Measurements from ENCODE around the gene NOX5. TPM values are rescaled to one million over a fixed set of nuclear protein-coding genes. Genes with fewer than 3 reads are reported as not detected.
A peak's percentile ranks its signal among the peaks of the same experiment; 100 is the strongest.

The NOX5 gene
- total and polyA plus RNA-seq, 2 donors (not counting 1 experiment from before 2014, with no cell fraction given), result 0.25 to 0.33 TPM

DNA sequence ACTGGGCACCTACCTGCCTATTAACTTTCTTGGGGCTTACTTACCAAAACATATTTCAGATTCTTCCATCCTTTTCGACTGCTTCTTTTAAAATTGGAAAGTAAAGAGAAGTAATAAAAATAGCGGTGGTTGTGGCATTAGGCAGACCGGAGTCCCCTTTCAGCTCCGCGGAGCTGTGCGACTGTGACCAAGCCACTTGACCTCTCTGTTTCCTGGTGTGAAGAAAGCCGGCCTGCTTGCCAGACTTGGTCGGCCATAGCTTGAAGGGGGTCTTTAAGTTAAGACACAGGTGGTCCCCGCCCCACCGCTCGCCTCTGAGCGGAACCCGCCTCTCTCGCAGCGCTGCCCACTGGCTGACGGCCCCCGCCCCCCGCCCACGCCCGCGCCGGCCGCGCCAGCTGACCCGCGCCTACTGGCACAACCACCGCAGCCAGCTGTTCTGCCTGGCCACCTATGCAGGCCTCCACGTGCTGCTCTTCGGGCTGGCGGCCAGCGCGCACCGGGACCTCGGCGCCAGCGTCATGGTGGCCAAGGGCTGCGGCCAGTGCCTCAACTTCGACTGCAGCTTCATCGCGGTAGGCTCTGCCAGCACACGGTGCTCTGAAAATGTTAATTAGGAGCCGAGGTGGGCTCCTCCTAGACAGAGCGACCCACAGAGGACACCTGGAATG lies 18.3 kb downstream of the NOX5 start:
- Histone ChIP-seq H3K4me3 (replicated peaks in 1 of 4; ENCODE audit: control extremely low read depth in 1 of 4, insufficient read depth in 1 of 4, low read depth in 3 of 4, low read length in 4 of 4) (no peak overlapping the region), H3K9me3 (ENCODE audit: control insufficient read depth, insufficient read depth, low read depth, low read length) (no peaks in the 10 kb centered on the region), H2AFZ (ENCODE audit: low read length) (no peak overlapping the region), H3K36me3 (ENCODE audit: control insufficient read depth, insufficient read depth, low read length) (no peaks in the 10 kb centered on the region), H3K4me1 (ENCODE audit: control insufficient read depth, extremely low read depth, insufficient read depth, low read length) (no peaks in the 10 kb centered on the region), H3K27me3 (ENCODE audit: control insufficient read depth, insufficient read depth, low read length) (no peaks in the 10 kb centered on the region), H3K27ac (ENCODE audit: insufficient read depth, low read length) (no peak overlapping the region), H4K20me1 (ENCODE audit: control insufficient read depth, extremely low read depth, insufficient read depth, low read length) (no peaks in the 10 kb centered on the region), H3K79me2 (ENCODE audit: control insufficient read depth, insufficient read depth, low read length) (no peaks in the 10 kb centered on the region), H3K9ac (ENCODE audit: insufficient read depth, low read length) (no peak overlapping the region), H3K4me2 (ENCODE audit: extremely low read depth, insufficient read depth, low read length) (no peak overlapping the region)
- TF ChIP-seq, protein P1, sequence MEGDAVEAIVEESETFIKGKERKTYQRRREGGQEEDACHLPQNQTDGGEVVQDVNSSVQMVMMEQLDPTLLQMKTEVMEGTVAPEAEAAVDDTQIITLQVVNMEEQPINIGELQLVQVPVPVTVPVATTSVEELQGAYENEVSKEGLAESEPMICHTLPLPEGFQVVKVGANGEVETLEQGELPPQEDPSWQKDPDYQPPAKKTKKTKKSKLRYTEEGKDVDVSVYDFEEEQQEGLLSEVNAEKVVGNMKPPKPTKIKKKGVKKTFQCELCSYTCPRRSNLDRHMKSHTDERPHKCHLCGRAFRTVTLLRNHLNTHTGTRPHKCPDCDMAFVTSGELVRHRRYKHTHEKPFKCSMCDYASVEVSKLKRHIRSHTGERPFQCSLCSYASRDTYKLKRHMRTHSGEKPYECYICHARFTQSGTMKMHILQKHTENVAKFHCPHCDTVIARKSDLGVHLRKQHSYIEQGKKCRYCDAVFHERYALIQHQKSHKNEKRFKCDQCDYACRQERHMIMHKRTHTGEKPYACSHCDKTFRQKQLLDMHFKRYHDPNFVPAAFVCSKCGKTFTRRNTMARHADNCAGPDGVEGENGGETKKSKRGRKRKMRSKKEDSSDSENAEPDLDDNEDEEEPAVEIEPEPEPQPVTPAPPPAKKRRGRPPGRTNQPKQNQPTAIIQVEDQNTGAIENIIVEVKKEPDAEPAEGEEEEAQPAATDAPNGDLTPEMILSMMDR (conservative IDR thresholded peaks at IDR 0.05 in 1 of 2, IDR thresholded peaks at IDR 0.05 in 1 of 2; ENCODE audit: low read depth in 1 of 2, low read length in 2 of 2), result no peak
- no peak for TF ChIP-seq EZH2 (IDR thresholded peaks at IDR 0.05; ENCODE audit: low read length, missing control alignments)
- DNase-seq (ENCODE audit: low read depth in 2 of 2), result no peak

DNA sequence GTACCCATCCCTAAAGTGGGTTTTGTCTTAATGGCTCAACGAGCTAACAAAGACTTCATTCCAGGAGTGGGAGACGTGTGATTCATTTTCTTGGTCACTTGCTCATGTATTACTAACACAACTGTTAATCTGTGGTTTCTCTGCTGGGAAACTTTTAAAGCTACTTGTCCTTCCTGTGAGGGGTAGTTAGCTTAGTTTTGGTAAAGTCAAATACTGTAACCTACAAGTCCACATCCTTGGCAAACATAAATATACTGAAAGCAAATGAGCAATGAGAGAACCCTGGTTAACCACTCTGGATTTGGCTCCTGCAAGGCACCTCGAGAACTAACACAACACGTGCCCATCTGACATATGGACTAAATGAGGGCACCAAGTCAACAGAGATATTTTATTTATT lies 19.9 kb downstream of the NOX5 start:
- DNase-seq (ENCODE audit: low read depth in 2 of 2), result peak; percentile 52 to 97

DNA sequence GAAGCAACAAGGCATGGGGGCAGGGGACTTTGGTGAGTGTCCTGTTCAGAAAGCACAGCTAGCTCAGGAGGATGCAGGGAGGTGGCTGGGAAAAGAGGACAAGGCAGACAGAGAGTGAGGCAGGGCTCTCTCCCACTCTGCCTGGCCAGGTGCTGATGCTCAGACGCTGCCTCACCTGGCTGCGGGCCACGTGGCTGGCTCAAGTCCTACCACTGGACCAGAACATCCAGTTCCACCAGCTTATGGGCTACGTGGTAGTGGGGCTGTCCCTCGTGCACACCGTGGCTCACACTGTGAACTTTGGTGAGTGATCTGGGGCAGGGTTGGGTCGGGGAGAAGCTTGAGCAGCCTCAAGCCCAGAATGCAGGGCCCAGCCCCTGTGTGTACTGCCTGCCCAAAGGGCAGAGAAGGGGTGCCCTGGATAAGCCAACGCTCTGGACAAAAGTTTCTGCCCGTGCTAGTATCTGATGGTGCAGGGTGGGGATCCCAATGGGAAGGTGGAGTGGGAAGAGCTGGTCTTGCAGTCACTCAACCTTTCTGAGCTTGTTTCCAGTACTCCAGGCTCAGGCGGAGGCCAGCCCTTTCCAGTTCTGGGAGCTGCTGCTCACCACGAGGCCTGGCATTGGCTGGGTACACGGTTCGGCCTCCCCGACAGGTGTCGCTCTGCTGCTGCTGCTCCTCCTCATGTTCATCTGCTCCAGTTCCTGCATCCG lies 20.9 kb downstream of the NOX5 start:
- no peak overlapping the region for H3K4me2 ChIP-seq (ENCODE audit: extremely low read depth, insufficient read depth, low read length)
- DNase-seq (ENCODE audit: low read depth in 2 of 2), result no peak
- no peaks in the 10 kb centered on the region for H3K36me3 ChIP-seq (ENCODE audit: control insufficient read depth, insufficient read depth, low read length)
- no peaks in the 10 kb centered on the region for H4K20me1 ChIP-seq (ENCODE audit: control insufficient read depth, extremely low read depth, insufficient read depth, low read length)
- H3K27me3 ChIP-seq (ENCODE audit: control insufficient read depth, insufficient read depth, low read length), result peaks cover 8% of the 10 kb centered on the region
- no peaks in the 10 kb centered on the region for H3K9me3 ChIP-seq (ENCODE audit: control insufficient read depth, insufficient read depth, low read depth, low read length)
- H3K4me1 ChIP-seq (ENCODE audit: control insufficient read depth, extremely low read depth, insufficient read depth, low read length), result no peaks in the 10 kb centered on the region
- TF ChIP-seq, protein P1 (conservative IDR thresholded peaks at IDR 0.05 in 1 of 2, IDR thresholded peaks at IDR 0.05 in 1 of 2; ENCODE audit: low read depth in 1 of 2, low read length in 2 of 2), result peak in 1 of 2 donors; percentile 33
- no peak for TF ChIP-seq EZH2 (IDR thresholded peaks at IDR 0.05; ENCODE audit: low read length, missing control alignments)
- H3K27ac ChIP-seq (ENCODE audit: insufficient read depth, low read length), result no peak overlapping the region
- no peak overlapping the region for H3K4me3 ChIP-seq (replicated peaks in 1 of 4; ENCODE audit: control extremely low read depth in 1 of 4, insufficient read depth in 1 of 4, low read depth in 3 of 4, low read length in 4 of 4)
- no peak overlapping the region for H3K9ac ChIP-seq (ENCODE audit: insufficient read depth, low read length)
- no peaks in the 10 kb centered on the region for H3K79me2 ChIP-seq (ENCODE audit: control insufficient read depth, insufficient read depth, low read length)
- H2AFZ ChIP-seq (ENCODE audit: low read length), result no peak overlapping the region

More for the DNA sequence above, 19.9 kb downstream of the NOX5 start:
- H3K27me3 ChIP-seq (ENCODE audit: control insufficient read depth, insufficient read depth, low read length), result peaks cover 7% of the 10 kb centered on the region
- no peak overlapping the region for H2AFZ ChIP-seq (ENCODE audit: low read length)
- no peaks in the 10 kb centered on the region for H3K36me3 ChIP-seq (ENCODE audit: control insufficient read depth, insufficient read depth, low read length)
- no peaks in the 10 kb centered on the region for H3K79me2 ChIP-seq (ENCODE audit: control insufficient read depth, insufficient read depth, low read length)
- no peak for TF ChIP-seq EZH2 (IDR thresholded peaks at IDR 0.05; ENCODE audit: low read length, missing control alignments)
- TF ChIP-seq, protein P1 (conservative IDR thresholded peaks at IDR 0.05 in 1 of 2, IDR thresholded peaks at IDR 0.05 in 1 of 2; ENCODE audit: low read depth in 1 of 2, low read length in 2 of 2), result no peak
- H3K27ac ChIP-seq (ENCODE audit: insufficient read depth, low read length), result no peak overlapping the region
- no peaks in the 10 kb centered on the region for H4K20me1 ChIP-seq (ENCODE audit: control insufficient read depth, extremely low read depth, insufficient read depth, low read length)
- no peak overlapping the region for H3K4me2 ChIP-seq (ENCODE audit: extremely low read depth, insufficient read depth, low read length)
- H3K4me1 ChIP-seq (ENCODE audit: control insufficient read depth, extremely low read depth, insufficient read depth, low read length), result no peaks in the 10 kb centered on the region
- H3K4me3 ChIP-seq (replicated peaks in 1 of 4; ENCODE audit: control extremely low read depth in 1 of 4, insufficient read depth in 1 of 4, low read depth in 3 of 4, low read length in 4 of 4), result no peak overlapping the region
- no peak overlapping the region for H3K9ac ChIP-seq (ENCODE audit: insufficient read depth, low read length)
- H3K9me3 ChIP-seq (ENCODE audit: control insufficient read depth, insufficient read depth, low read depth, low read length), result no peaks in the 10 kb centered on the region
